GM12874 (cell line): ENCODE data around the gene AK8.

Experiments
- TF ChIP-seq, protein P1 (sequence below): IDR thresholded peaks from 2 replicates; pipeline ENCODE4 v1.5.1; 2011; ENCODE audit warnings: low read depth, mild to moderate bottlenecking, control low read depth, low read length, moderate library complexity; ENCODE audit not compliant: insufficient read depth

AK8 gene

DNA sequence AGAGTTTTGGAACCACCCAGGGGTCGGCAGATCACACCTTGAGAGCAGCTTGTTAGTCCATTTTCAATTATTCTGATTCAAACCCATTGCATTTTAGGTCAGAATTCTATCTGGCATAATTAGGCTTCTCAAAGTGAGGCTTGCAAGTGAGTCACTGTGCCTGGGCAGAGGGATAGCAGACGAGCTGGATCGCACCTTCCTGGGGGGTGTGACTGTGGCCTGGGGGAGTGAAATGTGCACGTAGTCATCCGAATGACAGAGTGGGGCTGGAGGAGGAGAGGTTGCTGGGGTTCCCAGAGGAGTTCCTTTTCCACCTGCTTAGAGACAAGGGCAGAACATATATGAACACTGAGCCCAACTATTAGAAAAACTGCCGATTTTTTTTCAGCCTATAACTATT, 32.3 kb upstream of the AK8 start:
- TF ChIP-seq, protein P1, sequence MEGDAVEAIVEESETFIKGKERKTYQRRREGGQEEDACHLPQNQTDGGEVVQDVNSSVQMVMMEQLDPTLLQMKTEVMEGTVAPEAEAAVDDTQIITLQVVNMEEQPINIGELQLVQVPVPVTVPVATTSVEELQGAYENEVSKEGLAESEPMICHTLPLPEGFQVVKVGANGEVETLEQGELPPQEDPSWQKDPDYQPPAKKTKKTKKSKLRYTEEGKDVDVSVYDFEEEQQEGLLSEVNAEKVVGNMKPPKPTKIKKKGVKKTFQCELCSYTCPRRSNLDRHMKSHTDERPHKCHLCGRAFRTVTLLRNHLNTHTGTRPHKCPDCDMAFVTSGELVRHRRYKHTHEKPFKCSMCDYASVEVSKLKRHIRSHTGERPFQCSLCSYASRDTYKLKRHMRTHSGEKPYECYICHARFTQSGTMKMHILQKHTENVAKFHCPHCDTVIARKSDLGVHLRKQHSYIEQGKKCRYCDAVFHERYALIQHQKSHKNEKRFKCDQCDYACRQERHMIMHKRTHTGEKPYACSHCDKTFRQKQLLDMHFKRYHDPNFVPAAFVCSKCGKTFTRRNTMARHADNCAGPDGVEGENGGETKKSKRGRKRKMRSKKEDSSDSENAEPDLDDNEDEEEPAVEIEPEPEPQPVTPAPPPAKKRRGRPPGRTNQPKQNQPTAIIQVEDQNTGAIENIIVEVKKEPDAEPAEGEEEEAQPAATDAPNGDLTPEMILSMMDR: no peak

GRCh38 chr9:132909311-132909710, 31.2 kb upstream of the AK8 start:
- TF ChIP-seq, protein P1: no peak

- TF ChIP-seq, protein P1: no peak
Observed at GRCh38 chr9:132908635-132909034, 30.6 kb upstream of the AK8 start.

- TF ChIP-seq, protein P1: no peak
Observed at GRCh38 chr9:132905726-132906125, 27.6 kb upstream of the AK8 start.

DNA sequence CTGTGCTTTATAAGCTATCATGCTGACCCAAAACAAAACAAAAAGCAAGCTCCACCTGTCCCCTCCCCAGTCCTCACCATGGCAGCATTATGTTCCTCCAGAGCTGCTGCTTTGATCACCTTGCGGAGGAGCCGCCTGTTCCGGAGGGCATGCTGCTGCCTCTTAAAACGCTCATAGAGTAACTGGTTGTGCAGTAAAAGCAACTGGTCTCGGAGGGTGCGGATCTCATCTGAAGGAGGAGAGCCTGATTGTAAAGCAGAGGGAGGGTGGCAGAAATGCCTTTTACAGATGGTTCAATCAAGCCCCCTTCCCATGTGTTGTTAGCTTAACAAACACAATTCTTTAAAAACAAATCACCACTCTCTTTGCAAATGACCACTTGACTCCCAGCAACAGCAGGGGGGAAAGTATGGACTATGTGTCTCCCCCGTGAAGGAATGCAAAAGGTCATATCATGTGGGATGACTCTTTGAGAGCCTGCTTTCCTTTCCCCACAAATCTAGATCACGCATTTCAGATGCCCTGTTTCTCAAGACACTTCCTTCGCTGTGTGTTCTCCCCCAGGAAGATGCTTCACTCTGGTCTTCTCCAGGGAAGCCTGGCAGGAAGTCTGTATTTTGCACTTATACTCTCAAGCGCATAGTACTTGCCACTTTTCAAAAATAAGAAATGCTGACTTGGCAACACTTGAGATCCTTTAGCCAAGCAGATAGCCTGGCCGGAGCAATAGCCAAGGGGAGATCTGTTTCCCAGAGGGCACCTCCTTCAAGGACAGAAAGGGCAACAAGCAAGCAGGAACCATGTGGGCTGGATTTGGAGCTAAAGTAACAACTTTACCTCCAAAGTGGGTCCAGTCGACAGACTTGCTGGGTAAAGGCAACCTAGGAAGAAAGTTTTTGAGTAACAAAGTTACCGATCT, 25.7 kb upstream of the AK8 start:
- TF ChIP-seq, protein P1: no peak

DNA sequence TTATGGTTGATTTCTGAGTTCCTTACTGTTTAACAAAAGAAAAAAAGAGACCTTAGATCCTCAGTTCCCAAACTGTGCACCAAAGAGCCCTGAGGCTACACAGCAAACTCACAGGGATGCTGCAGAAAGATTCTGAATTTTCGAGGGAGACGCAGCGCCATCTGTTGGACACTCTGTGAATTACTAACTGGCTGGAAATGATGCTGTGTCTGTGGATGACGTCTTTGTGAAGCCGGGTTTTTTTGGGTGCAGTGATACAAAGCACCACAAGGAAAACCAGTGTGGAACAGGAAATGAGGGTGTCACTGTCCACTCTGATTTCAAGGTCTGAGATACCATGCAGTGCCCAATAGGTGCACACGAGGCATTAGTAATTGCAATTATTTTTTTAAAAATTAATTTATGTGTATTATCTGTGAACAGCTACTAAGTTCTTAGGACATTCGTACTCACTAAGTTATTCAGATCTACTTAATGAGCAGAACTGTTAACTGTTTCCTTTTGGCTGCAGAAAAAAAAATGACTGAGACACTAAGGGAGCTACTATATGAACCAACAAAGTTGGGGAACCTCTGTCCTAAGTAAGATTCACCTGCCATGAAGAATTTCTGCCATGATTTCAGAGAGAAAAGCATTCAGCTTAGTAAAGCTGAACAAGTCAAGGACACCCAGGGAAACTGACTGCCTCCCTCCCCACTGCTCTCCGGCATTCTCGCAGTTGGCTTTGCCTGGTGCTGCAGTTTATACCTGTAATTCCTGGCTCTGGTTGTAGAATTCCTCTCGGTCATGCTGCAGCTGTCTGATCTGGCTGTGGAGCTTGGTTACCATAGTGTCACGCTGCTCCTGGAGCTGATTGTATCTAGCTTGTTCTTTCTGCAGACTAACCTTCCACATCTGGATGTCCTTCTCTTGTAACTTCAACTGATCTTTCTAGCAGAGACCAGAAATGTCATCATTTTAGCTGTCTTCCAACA, 24.1 kb upstream of the AK8 start:
- TF ChIP-seq, protein P1: peak; percentile 81

DNA sequence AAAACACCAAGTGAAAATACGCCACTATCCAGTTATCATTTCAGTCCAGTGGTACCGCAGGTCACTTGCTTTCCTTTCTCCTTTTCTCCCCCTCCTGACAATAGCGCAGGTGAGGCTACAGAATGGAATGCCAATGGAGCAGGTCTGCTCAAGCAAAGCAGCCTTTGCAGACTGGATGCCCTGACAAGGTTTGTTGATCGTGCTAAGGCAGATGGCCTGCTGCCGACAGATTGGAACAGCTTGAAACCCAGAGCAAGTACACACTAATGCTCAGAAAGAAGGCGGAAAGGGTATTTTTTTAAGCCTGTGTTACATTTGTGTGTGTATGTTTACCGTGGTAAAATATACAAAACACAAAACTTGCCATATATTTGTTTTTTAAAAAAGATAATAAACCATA, 20.0 kb upstream of the AK8 start:
- TF ChIP-seq, protein P1: no peak
